Bronchial smooth muscle cell (primary cell): Measurements from ENCODE around the gene FAM114A1. TPM values are rescaled to one million over a fixed set of nuclear protein-coding genes. Genes with fewer than 3 reads are reported as not detected.

Experiments
- total RNA-seq: library from RNA; depleted of rRNA; stranded (reverse); fragments of >200 nt; gene quantifications from 2 replicates; pipeline ENCODE4 v1.2.1, GENCODE V29; 2014

Gene FAM114A1
- total RNA-seq, result 229 and 375 TPM in 2 replicates

DNA sequence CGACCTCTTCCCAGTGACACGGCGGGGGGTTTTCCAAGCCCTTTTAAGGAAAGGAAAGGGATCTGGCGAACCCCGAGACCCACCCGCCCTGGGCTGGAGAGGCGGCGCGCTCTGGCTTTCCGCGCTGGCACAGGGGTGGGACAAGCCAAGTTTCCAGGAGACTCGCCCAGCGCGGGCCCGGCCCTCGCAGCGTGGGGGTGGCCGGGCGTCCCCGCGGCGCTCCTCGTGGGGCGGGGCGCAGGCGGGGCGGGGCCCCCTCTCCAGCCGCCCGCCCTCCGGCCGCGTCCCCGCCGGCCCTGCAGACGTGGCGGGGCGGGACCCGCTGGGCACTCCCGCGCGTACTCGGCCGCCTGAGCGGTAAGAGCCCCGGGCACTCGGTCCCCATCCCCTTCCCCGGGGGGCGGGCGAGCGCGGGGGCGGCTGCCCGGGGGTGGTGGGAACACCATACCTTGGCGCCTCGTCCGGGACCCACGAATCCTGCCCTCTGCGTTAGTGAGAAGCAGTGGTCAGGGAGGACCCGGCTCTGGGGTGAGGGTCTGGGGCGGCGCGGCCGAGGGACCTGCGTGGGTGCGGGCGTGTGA, at the start of gene FAM114A1:
FAM114A1 (plus strand) TSS at position 329 of the 581 bp plus-strand sequence. CDS start 10,273 bp downstream, outside the sequence.

DNA sequence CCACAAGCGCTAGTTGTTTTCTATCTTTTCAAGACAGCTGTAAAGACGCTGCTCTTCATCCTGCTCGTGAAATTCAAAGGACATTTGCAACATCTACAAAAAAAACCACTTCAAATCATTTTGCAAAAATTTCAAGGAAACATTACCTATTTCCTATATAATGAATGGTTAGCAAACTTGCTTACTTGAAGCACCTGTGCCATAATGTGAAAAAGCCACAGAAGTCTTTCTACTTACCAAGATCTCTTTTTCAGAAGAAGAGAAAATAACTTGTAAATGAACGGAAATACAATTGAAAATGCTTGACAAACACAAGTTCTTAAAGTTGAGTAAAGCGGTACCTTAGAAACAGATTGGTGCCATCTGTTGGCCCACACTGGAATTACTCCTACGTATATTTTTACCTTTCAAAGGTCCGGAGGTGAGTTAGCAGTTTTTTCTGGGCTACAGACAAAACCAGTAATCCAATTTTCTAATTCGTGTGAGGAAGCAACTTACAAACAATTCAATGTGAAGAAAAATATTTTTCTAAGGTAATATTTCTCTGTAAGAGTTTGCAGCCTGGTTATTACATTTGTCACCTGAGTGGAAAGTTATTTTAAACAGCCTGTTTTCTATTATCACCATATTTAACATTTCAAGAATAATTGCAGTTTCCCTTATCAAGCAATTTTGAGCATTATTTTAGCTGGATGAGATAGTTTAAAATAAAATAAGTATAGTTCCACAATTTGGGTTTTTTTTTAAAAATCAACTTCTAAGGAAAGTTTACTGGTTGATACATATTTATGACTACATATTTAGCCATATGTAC, 10.9 kb upstream of the FAM114A1 start, which contains the start of gene TLR6:
TLR6 (minus strand) TSS at position 294 of the 814 bp plus-strand sequence. CDS start 27,344 bp downstream, outside the sequence.

Other genes starting within 250 kb of the FAM114A1 start
- gene KLF3, start 203.6 kb upstream of the FAM114A1 start, total RNA-seq, result 11.2 and 12.3 TPM in 2 replicates
- not detected in 2 replicates for gene TLR10, start 84.8 kb upstream of the FAM114A1 start, total RNA-seq
- 1.6 and 1.7 TPM in 2 replicates for gene TLR1, start 63.0 kb upstream of the FAM114A1 start, total RNA-seq
- gene TLR6, start 11.0 kb upstream of the FAM114A1 start, total RNA-seq, result 0.69 and 0.95 TPM in 2 replicates
- gene TMEM156, start 164.6 kb downstream of the FAM114A1 start, total RNA-seq, result 0.16 and 0.17 TPM in 2 replicates
- 55.8 and 148 TPM in 2 replicates for gene KLHL5, start 194.4 kb downstream of the FAM114A1 start, total RNA-seq